ENCODE data around the gene KIF16B.

DNA sequence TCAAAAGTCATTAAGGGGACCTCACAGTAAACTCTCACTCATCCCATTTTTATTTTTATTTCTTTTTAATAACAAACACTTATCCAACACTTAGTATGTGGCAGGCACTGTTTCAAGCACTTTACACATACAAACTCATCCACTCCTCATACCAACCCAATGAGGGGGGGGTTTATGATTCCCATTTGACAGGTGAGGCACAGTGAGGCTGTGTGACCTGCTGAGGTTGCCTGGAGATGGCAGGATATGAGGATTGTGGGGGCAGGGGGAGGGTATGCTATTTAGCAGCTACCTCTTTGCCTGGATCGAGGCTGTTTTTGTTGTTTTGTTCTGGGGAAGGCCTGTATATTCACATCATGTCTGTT is 219.8 kb downstream of the KIF16B start:
- TF ChIP-seq, protein P1, sequence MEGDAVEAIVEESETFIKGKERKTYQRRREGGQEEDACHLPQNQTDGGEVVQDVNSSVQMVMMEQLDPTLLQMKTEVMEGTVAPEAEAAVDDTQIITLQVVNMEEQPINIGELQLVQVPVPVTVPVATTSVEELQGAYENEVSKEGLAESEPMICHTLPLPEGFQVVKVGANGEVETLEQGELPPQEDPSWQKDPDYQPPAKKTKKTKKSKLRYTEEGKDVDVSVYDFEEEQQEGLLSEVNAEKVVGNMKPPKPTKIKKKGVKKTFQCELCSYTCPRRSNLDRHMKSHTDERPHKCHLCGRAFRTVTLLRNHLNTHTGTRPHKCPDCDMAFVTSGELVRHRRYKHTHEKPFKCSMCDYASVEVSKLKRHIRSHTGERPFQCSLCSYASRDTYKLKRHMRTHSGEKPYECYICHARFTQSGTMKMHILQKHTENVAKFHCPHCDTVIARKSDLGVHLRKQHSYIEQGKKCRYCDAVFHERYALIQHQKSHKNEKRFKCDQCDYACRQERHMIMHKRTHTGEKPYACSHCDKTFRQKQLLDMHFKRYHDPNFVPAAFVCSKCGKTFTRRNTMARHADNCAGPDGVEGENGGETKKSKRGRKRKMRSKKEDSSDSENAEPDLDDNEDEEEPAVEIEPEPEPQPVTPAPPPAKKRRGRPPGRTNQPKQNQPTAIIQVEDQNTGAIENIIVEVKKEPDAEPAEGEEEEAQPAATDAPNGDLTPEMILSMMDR (IDR thresholded peaks at IDR 0.05), result no peak
- no peak for TF ChIP-seq POLR2A (IDR thresholded peaks at IDR 0.05)
- no peak for TF ChIP-seq EP300 (IDR thresholded peaks at IDR 0.05)
